ENCODE results near the gene ASXL2. TPM values are rescaled to one million over a fixed set of nuclear protein-coding genes. Genes with fewer than 3 reads are reported as not detected.

The ASXL2 gene
- total and polyA plus RNA-seq, 2 of the 13 experiments (the other 11 are each of a cell fraction or from before 2014, with no cell fraction given) = 12.1 to 19.2 TPM

GRCh38 chr2:25878361-25879132 is at the start of gene ASXL2 (continued):
- TF ChIP-seq FOXO1 (CRISPR knock-in tag; IDR thresholded peaks at IDR 0.05) (0 out of 2 replicates have a peak, but pooled peaks have one; percentile 35), SPEN (CRISPR knock-in tag; IDR thresholded peaks at IDR 0.05; ENCODE audit: low read depth) (peak; percentile 89), ZNF510 (CRISPR knock-in tag; IDR thresholded peaks at IDR 0.05; ENCODE audit: low read depth) (no peak; the same call in 1 of the 2 replicates), MBD4 (IDR thresholded peaks at IDR 0.05; ENCODE audit: borderline replicate concordance, low read length) (no peak), ZFP36L2 (CRISPR knock-in tag; IDR thresholded peaks at IDR 0.05) (no peak; the same call in 1 of the 2 replicates), ZNF563 (CRISPR knock-in tag; IDR thresholded peaks at IDR 0.05) (peak; percentile 55; the same call in 1 of the 2 replicates), SATB2 (CRISPR knock-in tag; IDR thresholded peaks at IDR 0.05) (peak; percentile 92; the same call in 1 of the 2 replicates), MXD4 (CRISPR knock-in tag; IDR thresholded peaks at IDR 0.05) (no peak; the same call in 1 of the 2 replicates), HNRNPK (IDR thresholded peaks at IDR 0.05; ENCODE audit: low read depth, low read length, poor library complexity, severe bottlenecking) (no peak), ESRRA (CRISPR knock-in tag; IDR thresholded peaks at IDR 0.05; ENCODE audit: low read depth) (peak; percentile 10; the same call in 1 of the 2 replicates), ZNF331 (CRISPR knock-in tag; IDR thresholded peaks at IDR 0.05) (peak; percentile 60; the same call in 1 of the 2 replicates), FOXP1 (IDR thresholded peaks at IDR 0.05) (no peak), FOXP1 (CRISPR knock-in tag; IDR thresholded peaks at IDR 0.05) (no peak), ZNF383 (CRISPR knock-in tag; IDR thresholded peaks at IDR 0.05; ENCODE audit: borderline replicate concordance) (no peak), PTBP1 (IDR thresholded peaks at IDR 0.05; ENCODE audit: low read depth, low read length, poor library complexity, severe bottlenecking) (no peak), MATR3 (CRISPR knock-in tag; IDR thresholded peaks at IDR 0.05) (no peak), ZNF350 (CRISPR knock-in tag; IDR thresholded peaks at IDR 0.05; ENCODE audit: borderline replicate concordance, low read depth) (peak; percentile 71; the same call in 1 of the 2 replicates), HNRNPL (IDR thresholded peaks at IDR 0.05; ENCODE audit: low read depth, low read length) (no peak), MAX (IDR thresholded peaks at IDR 0.05) (peak; percentile 82; the same call in 1 of the 2 replicates), CREB1 (IDR thresholded peaks at IDR 0.05) (peak; percentile 73; the same call in 1 of the 2 replicates), CREB1 (CRISPR knock-in tag; IDR thresholded peaks at IDR 0.05) (no peak), HES4 (CRISPR knock-in tag; IDR thresholded peaks at IDR 0.05; ENCODE audit: borderline replicate concordance) (0 out of 2 replicates have a peak, but pooled peaks have one; percentile 9), LRRFIP1 (CRISPR knock-in tag; conservative IDR thresholded peaks at IDR 0.05) (no peak), PHF21A (CRISPR knock-in tag; IDR thresholded peaks at IDR 0.05) (no peak), ZNF639 (CRISPR knock-in tag; conservative IDR thresholded peaks at IDR 0.05) (peak; percentile 57; the same call in 1 of the 2 replicates), NBN (conservative IDR thresholded peaks at IDR 0.05) (no peak), ZNF747 (CRISPR knock-in tag; IDR thresholded peaks at IDR 0.05; ENCODE audit: borderline replicate concordance) (no peak), ZNF20 (CRISPR knock-in tag; IDR thresholded peaks at IDR 0.05) (no peak), ZMYM3 (CRISPR knock-in tag; IDR thresholded peaks at IDR 0.05) (peak; percentile 56; the same call in 1 of the 2 replicates)
